ENCODE results near the gene KLRC3.
"Not testable (repeated sequence)": the region's sequence is repeated elsewhere in the genome, so short reads cannot be mapped to it uniquely, and the experiment has no call there.

Gene KLRC3

DNA sequence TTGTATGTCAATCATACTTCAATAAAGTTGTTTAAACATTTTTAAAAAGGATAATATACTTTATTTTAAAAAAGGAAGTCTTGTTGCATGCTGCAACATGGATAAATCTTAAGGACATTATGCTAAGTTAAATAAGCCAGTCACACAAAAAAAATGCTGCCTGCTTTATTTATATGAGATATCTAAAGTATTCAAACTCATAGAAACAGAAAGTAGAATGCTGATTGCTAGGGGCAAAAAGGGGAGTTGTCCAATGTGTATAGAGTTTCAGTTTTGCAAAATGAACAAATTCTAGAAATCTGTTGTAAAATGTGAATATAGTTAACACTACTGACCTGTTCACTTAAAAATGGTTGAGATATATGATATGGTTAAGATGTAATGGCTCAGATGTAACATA, 19.6 kb downstream of the KLRC3 start:
- DNase-seq (ENCODE audit: low spot score), result no peak

DNA sequence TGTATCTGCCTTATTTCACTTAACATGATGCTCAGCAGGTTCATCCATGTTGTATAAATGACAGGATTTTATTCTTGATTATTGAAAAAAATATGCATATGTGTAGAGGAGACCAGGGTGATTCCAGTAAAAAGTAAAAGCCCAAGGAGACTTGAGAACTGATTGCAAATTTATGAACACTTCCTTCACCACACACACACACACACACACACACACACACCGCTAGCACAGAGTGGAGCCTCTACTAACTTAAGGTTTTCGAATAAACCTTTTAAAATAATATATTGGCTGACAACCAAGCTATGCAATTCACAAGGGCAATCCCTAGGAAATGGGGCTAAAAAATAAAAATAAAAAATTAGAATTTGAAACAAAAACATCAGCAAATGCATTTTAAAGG, 22.2 kb downstream of the KLRC3 start:
- DNase-seq (ENCODE audit: low spot score), result no peak

GRCh38 chr12:10397296-10397695, 23.1 kb downstream of the KLRC3 start:
- DNase-seq (ENCODE audit: low spot score), result no peak

DNA sequence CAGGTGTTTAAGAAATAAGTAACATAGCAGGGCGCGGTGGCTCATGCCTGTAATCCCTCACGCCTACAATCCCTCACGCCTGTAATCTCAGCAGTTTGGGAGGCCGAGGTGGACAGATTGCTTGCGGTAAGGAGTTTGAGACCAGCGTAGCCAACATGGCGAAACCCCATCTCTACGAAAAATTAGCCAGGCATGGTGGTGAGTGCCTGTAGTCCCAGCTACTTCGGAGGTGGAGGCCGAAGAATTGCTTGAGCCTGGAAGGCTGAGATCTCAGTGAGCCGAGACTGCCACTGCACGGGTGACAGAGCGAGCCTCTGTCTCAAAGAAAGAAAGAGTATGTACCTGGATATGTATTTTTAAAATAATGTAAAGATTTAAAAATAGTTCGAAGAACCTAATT, 24.2 kb downstream of the KLRC3 start:
- not testable (repeated sequence) for DNase-seq (ENCODE audit: low spot score)

GRCh38 chr12:10395390-10395998, 24.9 kb downstream of the KLRC3 start:
- DNase-seq (ENCODE audit: low spot score), result peak; percentile 5

- not testable (repeated sequence) for DNase-seq (ENCODE audit: low spot score)
These were observed 25.8 kb downstream of the KLRC3 start for GRCh38 chr12:10394531-10395152.

GRCh38 chr12:10393291-10393690, 27.1 kb downstream of the KLRC3 start:
- DNase-seq (ENCODE audit: low spot score), result no peak

GRCh38 chr12:10392394-10392930, 27.9 kb downstream of the KLRC3 start:
- DNase-seq (ENCODE audit: low spot score), result peak; percentile 17

- DNase-seq (ENCODE audit: low spot score), result not testable (repeated sequence)
These were observed 29.4 kb downstream of the KLRC3 start for GRCh38 chr12:10390991-10391390.

GRCh38 chr12:10389904-10390303, 30.5 kb downstream of the KLRC3 start, which contains the start of gene KLRK1:
Gene KLRK1 (minus strand): TSS chr12:10390041. CDS start chr12:10388810, 1,231 bp downstream.
- no peak for DNase-seq (ENCODE audit: low spot score)

DNA sequence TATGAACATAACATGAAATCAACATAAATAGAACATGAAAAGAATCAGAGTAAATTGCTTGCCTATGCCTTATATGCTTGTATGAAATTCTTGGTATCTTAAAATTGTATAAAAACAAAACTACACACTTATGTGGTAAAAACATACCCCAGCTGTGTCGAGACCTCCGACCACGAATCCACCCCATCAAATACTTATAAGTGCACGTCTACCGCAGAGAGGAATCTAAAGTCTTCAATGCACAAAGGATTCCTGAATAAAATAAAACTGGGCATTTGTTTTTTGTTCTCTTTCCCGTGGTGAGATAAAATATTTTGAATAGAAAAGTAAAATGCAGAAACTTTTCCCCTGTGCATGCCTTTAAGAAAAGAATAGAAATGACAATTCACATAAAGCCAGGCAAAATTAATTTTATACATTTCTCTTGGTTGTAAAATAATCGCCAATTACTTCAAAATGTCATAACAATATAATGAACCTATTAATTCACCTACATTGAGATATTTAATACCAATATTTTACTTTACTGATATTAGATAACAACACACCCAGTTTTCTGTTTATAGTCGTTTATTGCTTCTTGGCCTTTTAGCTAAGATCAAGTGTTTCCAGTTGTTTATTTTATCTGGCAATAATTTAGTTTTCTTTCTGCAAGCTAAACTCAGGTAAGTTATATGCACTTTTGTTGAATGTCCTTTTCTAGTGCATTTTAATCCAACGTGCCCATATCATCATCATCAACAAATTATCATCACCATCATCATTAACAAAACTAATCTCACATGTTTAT, 31.6 kb downstream of the KLRC3 start:
- no peak for DNase-seq (ENCODE audit: low spot score)

- DNase-seq (ENCODE audit: low spot score), result not testable (repeated sequence)
These were observed 32.9 kb downstream of the KLRC3 start for GRCh38 chr12:10387498-10387897.

DNA sequence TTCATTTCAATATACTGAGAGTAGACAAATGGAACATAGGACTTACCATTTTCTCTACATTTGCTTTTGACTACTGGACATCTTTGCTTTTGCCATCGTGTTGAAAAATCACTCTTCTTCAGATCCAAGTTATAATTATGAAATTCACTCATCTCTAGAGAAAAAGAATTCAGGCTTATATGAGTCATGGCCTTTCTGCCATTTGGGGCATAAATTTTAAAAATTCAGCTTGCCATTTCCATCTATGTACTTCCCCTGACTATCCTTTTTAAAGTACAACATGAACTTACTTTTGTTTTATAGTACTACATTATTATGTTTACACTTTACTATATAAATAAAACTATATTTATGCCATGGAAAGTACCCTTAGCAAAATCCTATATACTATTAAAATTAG, 33.5 kb downstream of the KLRC3 start:
- no peak for DNase-seq (ENCODE audit: low spot score)

GRCh38 chr12:10385166-10385613, 35.2 kb downstream of the KLRC3 start:
- DNase-seq (ENCODE audit: low spot score), result no peak

GRCh38 chr12:10384191-10384590, 36.2 kb downstream of the KLRC3 start:
- no peak for DNase-seq (ENCODE audit: low spot score)

DNA sequence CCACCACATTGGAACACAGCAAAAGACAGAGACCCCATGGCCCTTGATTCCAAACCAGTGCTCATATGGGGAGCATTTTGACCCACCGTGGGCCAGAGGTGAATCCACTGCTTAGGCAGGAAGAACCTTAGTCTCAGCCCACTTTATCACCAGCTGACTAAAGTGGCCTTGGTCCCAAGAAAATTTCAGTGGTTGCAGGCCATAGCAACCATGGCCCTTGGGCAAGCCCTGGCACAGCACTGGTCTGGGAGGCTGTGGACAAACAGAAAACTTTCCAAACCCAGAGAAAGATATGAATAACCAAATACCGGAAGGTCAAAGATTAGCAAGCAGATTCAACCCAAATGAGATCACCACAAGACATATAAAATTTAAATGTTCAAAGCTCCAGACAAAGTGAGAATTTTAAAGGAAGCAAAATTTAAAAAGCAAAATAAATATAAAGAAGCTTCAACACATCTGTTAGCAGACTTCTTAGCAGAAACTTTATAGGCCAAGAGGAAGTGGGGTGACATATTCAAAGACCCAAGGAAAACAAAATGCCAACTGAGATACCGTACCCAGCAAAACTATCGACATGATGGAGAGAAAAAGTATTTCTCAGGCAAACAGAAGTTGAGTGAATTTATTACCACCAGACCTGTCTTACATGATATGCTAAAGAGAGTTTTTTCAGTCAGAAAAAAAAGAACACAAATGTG, 38.3 kb downstream of the KLRC3 start:
- no peak for DNase-seq (ENCODE audit: low spot score)

DNA sequence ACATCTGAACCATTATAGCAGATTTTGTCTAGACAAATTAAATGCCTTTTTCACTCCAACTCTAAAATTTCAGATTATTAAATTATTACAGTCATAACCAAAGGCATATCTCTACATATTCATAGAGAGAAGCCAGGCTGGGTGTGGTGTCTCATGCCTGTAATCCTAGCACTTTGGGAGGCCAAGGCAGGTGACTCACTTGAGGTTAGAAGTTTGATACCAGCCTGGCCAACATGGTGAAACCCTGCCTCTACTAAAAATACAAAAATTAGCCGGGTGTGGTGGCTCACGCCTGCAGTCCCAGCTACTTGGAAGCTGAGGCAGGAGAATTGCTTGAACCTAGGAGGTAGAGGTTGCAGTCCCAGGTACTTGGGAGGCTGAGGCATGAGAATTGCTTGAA, 41.7 kb downstream of the KLRC3 start:
- not testable (repeated sequence) for DNase-seq (ENCODE audit: low spot score)

GRCh38 chr12:10374624-10375018, 45.8 kb downstream of the KLRC3 start:
- DNase-seq (ENCODE audit: low spot score), result no peak

DNA sequence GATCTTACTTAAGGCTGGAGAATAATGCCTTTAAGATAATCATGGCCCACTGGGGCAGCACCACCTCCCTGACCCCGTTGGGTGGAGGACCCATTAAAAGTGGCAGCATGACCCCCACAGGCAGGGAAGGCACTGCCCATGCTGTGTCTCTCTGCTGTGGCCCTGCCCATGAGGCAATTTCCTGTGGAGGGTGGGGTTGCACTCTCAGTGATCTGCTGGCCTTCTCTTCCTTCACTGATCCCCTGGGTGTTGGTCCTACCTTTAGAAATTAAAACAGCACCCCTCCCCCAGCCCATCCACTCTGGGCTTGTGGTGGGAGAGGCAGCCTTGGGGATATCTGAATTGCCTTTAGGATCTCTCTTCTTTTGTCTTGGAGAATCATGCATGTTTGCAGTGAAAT, 47.8 kb downstream of the KLRC3 start:
- no peak for DNase-seq (ENCODE audit: low spot score)

- not testable (repeated sequence) for DNase-seq (ENCODE audit: low spot score)
These were observed 48.4 kb downstream of the KLRC3 start for GRCh38 chr12:10371893-10372535.

GRCh38 chr12:10369557-10370415, 50.6 kb downstream of the KLRC3 start:
- no peak for DNase-seq (ENCODE audit: low spot score)

Measured in cerebellar cortex (tissue), 1 donor.